CD4-positive, CD25-positive, alpha-beta regulatory T cell (primary cell): ENCODE results near the gene BAZ1A. TPM values are rescaled to one million over a fixed set of nuclear protein-coding genes. Genes with fewer than 3 reads are reported as not detected.

Experiments used
- ATAC-seq, 2 donors: fragments of 150-1000 bp; cut with Tn5 transposase; one replicate each; pipeline ENCODE4 v1.10.0; 2021; ENCODE audit warnings: low read depth in 2 of 2, moderate number of reproducible peaks in 2 of 2, moderate library complexity in 1 of 2
- DNase-seq, 3 donors: peaks; one replicate each; pipeline versions ENCODE4 v3.0.0 to v3.0.0-alpha.2; 2012 to 2022; ENCODE audit warnings: mixed read lengths in 1 of 3
- H3K27ac ChIP-seq: one replicate; pipeline ENCODE4 v1.7.0; 2013; ENCODE audit warnings: mild to moderate bottlenecking, low read length; ENCODE audit not compliant: insufficient read depth, poor library complexity, severe bottlenecking
- H3K27me3 ChIP-seq: one replicate; pipeline ENCODE4 v1.7.0; 2013; ENCODE audit warnings: low read length; ENCODE audit not compliant: control insufficient read depth, insufficient read depth
- H3K36me3 ChIP-seq: one replicate; pipeline ENCODE4 v1.7.0; 2013; ENCODE audit warnings: mild to moderate bottlenecking, low read length, moderate library complexity; ENCODE audit not compliant: control insufficient read depth, insufficient read depth
- H3K4me1 ChIP-seq: 2 replicates; pipeline ENCODE4 v1.7.0; 2013; ENCODE audit warnings: mild to moderate bottlenecking, low read length; ENCODE audit not compliant: insufficient read depth, control insufficient read depth, poor library complexity, severe bottlenecking
- H3K4me3 ChIP-seq: one replicate; pipeline ENCODE4 v1.7.0; 2013; ENCODE audit warnings: low read depth, mild to moderate bottlenecking, low read length, moderate library complexity
- H3K9me3 ChIP-seq, 2 experiments: 1 replicate in 1 of 2; 2 replicates in 1 of 2; pipeline ENCODE4 v1.7.0; 2013; ENCODE audit warnings: low read length in 2 of 2, mild to moderate bottlenecking in 1 of 2, moderate library complexity in 1 of 2; ENCODE audit not compliant: control insufficient read depth in 2 of 2
- H3K27ac Mint-ChIP-seq, 3 donors: one replicate each; pipeline ENCODE4 v1.8.0; 2020 to 2022; ENCODE audit warnings: mild to moderate bottlenecking in 3 of 3, mixed read lengths in 3 of 3, moderate library complexity in 2 of 3
- H3K27me3 Mint-ChIP-seq: one replicate; pipeline ENCODE4 v1.8.0; 2022; ENCODE audit warnings: mild to moderate bottlenecking, mixed read lengths
- H3K36me3 Mint-ChIP-seq: one replicate; pipeline ENCODE4 v1.8.0; 2020; ENCODE audit warnings: mixed read lengths
- H3K4me1 Mint-ChIP-seq, 4 donors: one replicate each; pipeline ENCODE4 v1.8.0; 2020 to 2022; ENCODE audit warnings: mixed read lengths in 4 of 4, mild to moderate bottlenecking in 1 of 4
- H3K4me3 Mint-ChIP-seq, 4 donors: one replicate each; pipeline ENCODE4 v1.8.0; 2020 to 2022; ENCODE audit warnings: mild to moderate bottlenecking in 4 of 4, mixed read lengths in 4 of 4, moderate library complexity in 3 of 4
- H3K9me3 Mint-ChIP-seq, 7 donors: one replicate each; pipeline ENCODE4 v1.8.0; 2020 to 2022; ENCODE audit warnings: mixed read lengths in 7 of 7, mild to moderate bottlenecking in 3 of 7, moderate library complexity in 2 of 7
- polyA plus RNA-seq, 4 donors: library from polyadenylated mRNA; unstranded; fragments of 300-500 nt; fragmentation: Illumina TruSeq; gene quantifications; one replicate each; pipeline ENCODE4 v1.2.3, GENCODE V29; 2021
- total RNA-seq: library from RNA; stranded (reverse); gene quantifications from one replicate; pipeline ENCODE4 v1.2.3, GENCODE V29; 2022

BAZ1A gene
- total and polyA plus RNA-seq, 5 donors from 2014 or later = 9.4 to 55.1 (median 10.2) TPM

DNA sequence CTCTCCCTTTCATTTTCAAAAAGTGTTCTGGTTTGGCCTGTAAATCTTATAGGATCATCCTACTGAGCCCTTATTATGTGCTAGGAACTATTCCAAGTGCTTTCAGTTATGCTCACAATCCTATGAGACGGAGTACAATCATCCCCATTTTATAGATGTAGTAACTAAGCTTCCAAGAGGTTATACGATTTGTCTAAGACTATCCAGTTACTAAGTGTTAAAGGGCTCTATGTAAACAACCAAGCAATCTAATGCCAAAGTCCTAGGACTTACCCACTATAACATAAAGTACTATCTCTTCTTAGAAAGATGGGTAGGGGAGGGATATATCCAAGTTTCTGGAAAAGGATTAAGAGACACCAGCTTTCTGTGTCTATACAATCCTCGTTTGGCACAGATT is 167.4 kb downstream of the BAZ1A start:
- Mint-ChIP-seq H3K27ac (peak overlapping the region in 1 of 3 donors; percentile 60), H3K4me3 (no peak overlapping the region), H3K27me3 (no peaks in the 10 kb centered on the region), H3K36me3 (peaks cover 5% of the 10 kb centered on the region), H3K4me1 (peaks cover 5 to 20% (median 15%) of the 10 kb centered on the region in 4 donors), H3K9me3 (no peaks in the 10 kb centered on the region)
- ATAC-seq (no peak), DNase-seq (no peak)
- Histone ChIP-seq H3K4me1 (no peaks in the 10 kb centered on the region), H3K9me3 (no peaks in the 10 kb centered on the region), H3K27ac (no peak overlapping the region), H3K27me3 (no peaks in the 10 kb centered on the region), H3K36me3 (no peaks in the 10 kb centered on the region), H3K4me3 (no peak overlapping the region)

Other genes with a start within 250 kb of the BAZ1A start
- 88.7 TPM for gene SNX6, start 245.2 kb downstream of the BAZ1A start, total RNA-seq
- gene SNX6, start 245.2 kb downstream of the BAZ1A start, polyA plus RNA-seq = 100 to 1,000 TPM; 132 to 171 (median 143) TPM
- gene CFL2, start 160.8 kb downstream of the BAZ1A start, total RNA-seq = 27.8 TPM
- gene CFL2, start 160.8 kb downstream of the BAZ1A start, polyA plus RNA-seq = 10 to 100 TPM in 1 of 4 donors, 1 to 10 TPM in 3; 7.1 to 11.1 (median 7.5) TPM
- 44.0 TPM for gene SRP54, start 107.6 kb upstream of the BAZ1A start, total RNA-seq
- gene SRP54, start 107.6 kb upstream of the BAZ1A start, polyA plus RNA-seq = 10 to 100 TPM; 32.9 to 46.1 (median 42.9) TPM
- 152 TPM for gene FAM177A1, start 170.9 kb upstream of the BAZ1A start, total RNA-seq
- gene FAM177A1, start 170.9 kb upstream of the BAZ1A start, polyA plus RNA-seq = 10 to 100 TPM; 51.5 to 65.4 (median 57.7) TPM
- gene PPP2R3C, start 246.6 kb upstream of the BAZ1A start, total RNA-seq = 52.6 TPM
- gene PPP2R3C, start 246.6 kb upstream of the BAZ1A start, polyA plus RNA-seq = 100 to 1,000 TPM in 1 of 4 donors, 10 to 100 TPM in 3; 81.5 to 100 (median 89.3) TPM
- gene PRORP, start 247.2 kb upstream of the BAZ1A start, total RNA-seq = 49.1 TPM
- gene PRORP, start 247.2 kb upstream of the BAZ1A start, polyA plus RNA-seq = 10 to 100 TPM; 76.3 to 83.1 (median 77.6) TPM